Ramos (cell line): Measurements from ENCODE around the gene AGAP3.

Experiments used
- in situ Hi-C: fragments of 300-500 bp; cut with MboI; formaldehyde crosslinking; loops from one replicate; pipeline ENCODE4 v1.14.3; 2022; ENCODE audit warnings: low sequenced_read_pairs; ENCODE audit not compliant: unreplicated experiment

AGAP3 gene

DNA sequence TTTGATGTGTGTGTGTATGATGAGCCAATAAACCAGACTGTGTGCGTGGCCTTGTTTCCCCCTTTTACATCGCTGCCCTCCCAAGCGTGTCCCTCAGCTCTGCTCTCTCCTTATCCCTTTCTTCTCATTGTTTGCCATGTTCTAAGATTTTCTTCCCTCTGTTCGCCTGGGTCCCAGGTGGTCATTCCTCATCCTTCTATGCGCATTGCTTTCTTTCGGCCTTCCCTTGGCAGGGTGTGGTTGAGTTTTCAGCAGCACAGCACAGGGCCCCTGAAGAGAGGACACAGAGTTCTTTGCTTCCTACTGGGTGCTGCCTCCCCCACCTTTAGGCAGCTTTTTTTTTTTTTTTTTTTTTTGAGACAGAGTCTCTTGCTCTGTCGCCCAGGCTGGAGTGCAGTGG is 58.1 kb downstream of the AGAP3 start:
- in situ Hi-C loops = no loop called here

GRCh38 chr7:151146761-151147160 is 60.5 kb downstream of the AGAP3 start:
- in situ Hi-C loops = no loop called here

GRCh38 chr7:151148319-151149259 is 62.3 kb downstream of the AGAP3 start:
- in situ Hi-C loops = no loop called here

GRCh38 chr7:151150388-151150787 is 64.1 kb downstream of the AGAP3 start:
- in situ Hi-C loops = no loop called here

- in situ Hi-C loops = no loop called here
Observed at GRCh38 chr7:151152643-151153513, 66.6 kb downstream of the AGAP3 start.

DNA sequence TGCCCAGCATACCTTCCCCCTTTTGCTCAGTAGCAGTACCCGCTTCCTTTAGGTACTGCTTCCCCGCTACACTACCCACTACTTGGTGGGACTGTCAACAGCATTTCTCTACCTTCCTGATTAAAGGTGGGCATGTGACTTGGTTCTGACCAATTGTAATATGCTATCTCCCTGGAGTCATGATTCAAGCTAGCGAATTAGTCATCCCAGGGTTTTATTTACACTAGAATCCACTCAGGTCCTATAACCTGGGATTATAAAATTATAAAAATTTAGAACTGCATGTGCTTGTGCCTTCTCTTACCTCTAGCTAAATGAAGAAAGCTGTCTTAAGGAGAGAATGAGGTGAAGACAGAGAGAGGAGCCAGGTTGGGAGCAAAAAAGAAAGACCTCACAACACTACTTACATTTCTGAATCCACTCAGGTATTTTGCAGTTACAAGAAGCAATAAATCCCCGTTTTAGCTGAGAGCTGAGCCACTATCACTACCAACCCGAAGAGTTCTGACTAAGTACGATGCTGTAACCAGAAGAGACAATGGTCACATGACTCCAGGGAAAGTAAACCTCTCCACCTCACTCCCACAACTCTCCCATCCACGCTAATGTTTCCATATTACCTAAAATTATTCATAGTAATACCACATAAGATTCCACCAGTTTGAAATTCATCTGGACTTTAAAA is 71.5 kb downstream of the AGAP3 start:
- in situ Hi-C loops = no loop called here

DNA sequence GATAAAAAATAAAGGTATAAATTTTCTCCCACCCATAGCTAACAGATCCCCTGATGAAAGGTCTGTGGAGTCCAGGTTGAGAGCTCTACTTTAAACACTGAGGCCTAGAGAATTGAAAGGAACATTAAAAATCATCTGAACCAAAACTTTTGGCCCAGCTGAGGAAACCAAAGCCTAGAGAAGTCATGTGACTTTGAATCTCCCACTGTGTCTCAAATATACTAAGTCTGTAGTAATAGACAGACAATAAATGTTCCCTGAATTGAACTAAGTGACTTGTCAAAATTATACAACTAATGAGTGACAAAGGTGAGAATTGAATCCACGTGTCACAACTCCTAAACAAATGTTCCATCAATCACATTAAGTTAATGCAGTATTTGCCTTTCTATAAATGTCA is 75.5 kb downstream of the AGAP3 start:
- in situ Hi-C loops = no loop called here

GRCh38 chr7:151166629-151167196 is 80.4 kb downstream of the AGAP3 start:
- in situ Hi-C loops = no loop called here

DNA sequence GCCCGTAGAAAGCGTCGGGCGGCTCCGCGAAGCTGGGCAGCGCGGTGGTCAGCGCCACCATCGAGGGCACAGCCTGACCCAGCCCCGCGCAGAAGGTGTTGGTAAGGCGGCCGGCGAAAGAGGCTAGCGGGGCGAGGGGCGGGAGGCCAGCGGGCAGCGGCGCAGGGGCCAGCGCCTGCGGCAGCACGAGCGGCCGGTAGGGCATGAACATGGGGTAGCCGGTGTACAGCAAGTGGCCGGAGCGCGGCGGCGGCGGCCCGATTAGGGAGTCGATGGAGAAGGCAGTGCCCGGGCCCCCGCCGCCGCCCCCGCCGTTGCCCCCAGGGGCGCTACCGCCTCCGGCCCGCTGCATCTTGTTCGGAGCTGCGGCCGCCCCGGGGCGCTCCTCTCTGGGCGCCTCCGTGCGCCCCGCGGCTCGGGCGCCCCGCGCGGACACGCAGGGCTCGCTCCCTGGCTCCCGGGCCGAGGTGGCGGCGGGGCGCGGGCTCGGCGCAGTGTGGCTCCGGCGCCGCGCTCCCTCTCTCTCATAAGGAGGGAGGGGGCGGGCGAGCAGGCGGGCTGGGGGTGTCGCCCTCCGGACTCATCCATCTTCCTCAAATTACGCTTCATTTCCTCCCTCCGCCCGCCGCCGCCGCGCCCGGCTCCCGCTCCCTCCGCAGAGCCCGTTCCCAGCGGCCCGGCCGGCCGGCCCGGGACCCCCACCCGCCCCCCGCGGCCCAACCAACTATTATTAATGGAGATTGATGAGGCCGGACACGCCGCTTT is 81.1 kb downstream of the AGAP3 start, which contains the start of gene GBX1:
Gene GBX1, minus strand, starts transcription at position 498 of the 765 bp plus-strand sequence. Its CDS starts 146 bp downstream, at position 352.
- in situ Hi-C loops = no loop called here

DNA sequence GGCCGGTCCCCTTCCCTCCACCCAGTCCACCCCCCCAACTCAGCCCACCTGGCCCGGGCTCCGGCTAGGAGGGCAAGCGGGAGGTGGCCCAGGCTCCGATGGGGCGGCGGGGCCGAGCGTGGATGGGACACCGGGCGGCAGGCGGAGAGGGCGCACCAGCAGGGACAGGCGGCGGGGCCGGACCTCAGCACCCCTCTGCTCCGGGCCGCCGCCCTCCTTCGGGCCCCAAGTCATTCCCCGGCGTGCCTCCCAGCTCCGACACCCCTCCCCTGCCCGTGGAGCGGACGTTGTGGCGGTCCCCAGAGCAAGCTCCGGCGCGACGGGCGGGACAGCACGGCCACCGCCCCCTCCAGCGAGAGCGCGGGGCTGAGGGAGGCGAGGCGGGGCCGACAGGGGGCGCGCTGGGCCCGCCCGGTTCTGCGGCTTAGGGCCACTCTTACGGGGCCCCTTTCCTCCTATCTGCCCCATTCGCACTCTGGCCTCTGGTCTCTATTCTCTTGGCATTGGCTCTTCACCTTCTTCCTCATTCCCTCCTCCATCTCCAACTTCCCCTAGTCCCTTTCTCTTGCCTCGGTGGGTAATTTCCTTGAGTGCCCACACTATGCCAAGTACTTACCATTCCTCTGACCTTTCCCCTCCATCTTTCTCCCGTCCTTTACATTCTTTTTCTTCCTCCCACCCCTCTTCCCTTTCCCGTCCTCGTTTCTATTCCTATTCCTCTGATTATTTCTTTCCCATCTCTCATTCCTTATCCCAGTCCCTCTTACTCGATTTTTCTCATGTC is 81.9 kb downstream of the AGAP3 start:
- in situ Hi-C loops = no loop called here

DNA sequence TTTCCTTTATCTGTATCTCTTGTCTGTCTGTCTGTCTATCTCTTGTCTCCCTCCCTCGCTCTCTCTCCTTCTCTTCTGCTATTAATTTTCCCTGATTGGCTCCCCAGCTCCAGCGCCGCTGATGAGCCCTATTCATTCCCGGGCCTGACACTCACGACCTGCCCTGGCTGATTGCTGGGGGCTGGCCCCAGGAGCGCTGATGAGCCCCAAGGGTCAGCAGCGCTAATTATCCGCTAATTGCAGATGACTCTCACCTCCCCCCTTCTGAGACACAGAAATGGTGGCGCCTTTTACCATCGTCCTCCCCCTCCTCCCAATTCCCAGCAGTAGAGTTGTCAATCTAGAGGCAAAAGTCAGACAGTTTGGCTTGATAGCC is 82.5 kb downstream of the AGAP3 start:
- in situ Hi-C loops = no loop called here

DNA sequence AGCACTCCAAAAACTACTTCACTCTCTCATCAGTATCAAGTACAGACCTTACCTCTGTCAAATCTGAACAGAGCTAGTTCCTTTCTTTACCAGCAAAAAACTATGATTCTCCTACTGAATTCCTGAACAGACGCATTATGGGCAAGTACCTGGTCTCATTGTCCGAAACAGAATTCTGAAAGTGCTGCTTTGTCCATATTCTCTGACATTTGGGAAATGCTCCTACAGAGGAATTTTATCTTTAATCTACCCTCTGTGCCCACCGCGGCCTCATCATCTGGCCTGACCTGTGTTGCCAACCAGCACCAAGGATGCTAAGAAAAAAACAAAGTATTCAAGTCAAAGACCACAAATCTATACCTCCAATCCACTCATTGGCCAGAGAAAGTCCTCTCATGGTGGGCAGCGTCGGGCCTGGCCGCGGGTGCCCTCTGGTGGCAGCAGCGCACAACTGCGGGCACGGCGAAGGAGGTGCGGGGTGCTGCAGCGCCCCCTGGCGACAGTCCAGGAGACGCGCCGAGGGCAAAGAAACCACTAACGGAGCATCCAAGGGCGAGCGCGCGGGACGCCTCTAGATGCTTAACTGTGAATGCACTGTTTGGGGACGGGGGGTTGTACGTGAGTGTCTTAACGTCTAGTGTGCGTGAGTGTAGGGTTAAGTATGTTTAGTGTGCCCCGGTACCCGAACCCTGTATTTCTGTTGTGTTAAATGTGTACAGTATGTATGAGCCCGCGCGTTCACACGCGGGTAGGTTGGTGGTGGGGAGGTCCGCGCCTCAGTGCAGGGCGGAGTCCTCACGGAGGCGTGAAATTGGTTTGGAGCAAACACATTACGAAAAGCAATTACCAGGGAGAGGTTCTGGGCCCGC is 86.2 kb downstream of the AGAP3 start:
- in situ Hi-C loops = no loop called here

DNA sequence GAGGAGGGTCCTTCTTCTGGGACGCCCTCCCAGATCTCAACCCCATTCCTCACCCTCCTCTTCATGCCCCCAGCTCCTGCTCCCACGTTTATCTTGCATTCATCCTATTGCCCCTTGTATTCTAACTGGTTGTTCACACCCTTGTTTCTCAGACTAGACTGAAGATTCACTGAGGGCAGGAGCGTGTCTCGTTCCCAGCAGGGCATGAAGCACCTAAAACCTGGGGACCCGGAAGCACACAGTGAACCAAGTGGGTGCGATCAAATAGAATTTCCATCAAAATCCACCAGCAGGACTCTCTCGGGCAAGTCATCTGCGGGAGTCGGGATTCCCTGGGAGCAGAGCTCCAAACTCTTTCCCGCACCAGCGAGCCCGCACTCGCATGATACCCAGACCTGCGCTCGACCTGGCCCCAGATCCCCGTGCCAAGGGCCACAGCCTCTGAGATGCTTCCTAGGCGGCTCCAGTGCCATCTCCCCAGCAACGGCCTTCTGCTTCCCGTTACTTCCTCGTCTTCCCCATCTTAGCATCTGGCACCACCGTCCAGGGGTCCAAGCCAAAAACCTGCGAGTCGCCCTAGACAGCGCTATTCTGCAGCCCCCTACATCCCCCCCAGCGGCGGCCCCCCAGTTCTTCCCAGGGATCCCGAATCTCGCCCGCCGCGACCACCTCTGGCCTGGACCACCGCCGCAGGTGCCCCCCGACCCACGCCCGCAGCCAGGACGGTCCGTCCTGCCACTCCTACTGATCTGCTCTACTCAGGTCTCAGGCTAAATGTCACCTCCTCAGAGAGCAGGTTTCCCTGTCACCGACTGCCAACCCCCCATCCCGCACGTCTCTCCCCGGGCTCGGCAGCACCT is 87.3 kb downstream of the AGAP3 start:
- in situ Hi-C loops = no loop called here

GRCh38 chr7:151174246-151175046 is 88.2 kb downstream of the AGAP3 start:
- in situ Hi-C loops = no loop called here

DNA sequence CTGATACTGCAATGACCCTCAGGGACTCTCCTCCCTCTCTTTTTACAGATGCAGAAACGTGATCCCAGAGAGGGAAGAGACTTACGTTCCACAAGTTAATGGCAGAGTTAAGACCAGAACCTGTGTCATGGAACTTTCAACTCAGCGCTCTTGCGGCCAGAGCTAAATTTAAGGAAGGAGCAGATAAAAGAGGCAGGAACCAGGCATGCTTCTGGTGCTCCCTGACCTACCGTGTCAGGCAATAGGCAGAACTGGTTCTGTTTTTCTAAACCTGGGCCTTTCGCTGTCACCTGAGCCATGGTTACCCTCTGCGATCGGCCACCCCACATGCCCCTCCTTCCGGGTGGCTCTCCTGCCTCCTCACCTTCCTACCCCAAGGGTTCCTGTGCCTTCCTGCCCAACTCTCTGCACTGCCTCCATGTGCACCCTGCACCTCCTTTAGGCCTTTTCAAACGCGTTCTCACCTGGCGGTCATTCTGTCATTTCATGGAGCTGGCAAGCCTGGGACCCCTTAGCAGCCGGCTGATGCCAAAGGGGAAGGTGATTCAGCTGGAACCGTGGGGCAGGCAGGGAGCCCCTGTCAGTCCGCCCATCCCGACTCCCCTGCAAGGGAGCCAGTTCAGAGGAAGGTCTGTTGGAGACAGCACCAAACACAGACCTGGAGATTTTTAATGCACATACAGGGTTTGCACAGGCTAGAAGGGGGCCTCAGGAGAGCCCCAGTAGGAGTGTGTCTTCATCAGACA is 88.9 kb downstream of the AGAP3 start:
- in situ Hi-C loops = no loop called here
